HCT116 (cell line): ENCODE data around the gene SLC15A5. TPM values are rescaled to one million over a fixed set of nuclear protein-coding genes. Genes with fewer than 3 reads are reported as not detected.

Experiments used
- ATAC-seq: fragments of 200-7000 bp; cut with Tn5 transposase; 2 replicates; pipeline ENCODE4 v1.9.1; 2020; ENCODE audit warnings: mild to moderate bottlenecking, moderate library complexity
- BruUV-seq: library from RNA; stranded (reverse); fragments of 400-500 nt; replicated peaks from 2 replicates; lab custom pipeline; 2021; lab: Mats Ljungman, UMichigan
- CTCF ChIA-PET: fragments of 300-600 bp; sonication (Branson Sonifier 250); formaldehyde crosslinking; loops from one replicate; lab custom pipeline; 2021; ENCODE audit warnings: antibody characterized with exemption; lab: Charles Lee
- POLR2A ChIA-PET: fragments of 300-600, 350-600 bp; sonication (Branson Sonifier 250); formaldehyde crosslinking; loops from one replicate; lab custom pipeline; 2021; ENCODE audit warnings: antibody characterized with exemption; lab: Charles Lee
- RAD21 ChIA-PET, 2 experiments: fragments of 300-600 bp; sonication (Branson Sonifier 250); formaldehyde crosslinking; loops; one replicate each; lab custom pipeline; 2023; ENCODE audit warnings: low total read pairs in 2 of 2; ENCODE audit not compliant: uncharacterized antibody in 2 of 2, unreplicated experiment in 2 of 2, low non-redundant PET in 1 of 2; lab: Charles Lee
- DNase-seq: peaks from one replicate; pipeline ENCODE4 v3.0.0-alpha.2; 2010; ENCODE audit warnings: low read depth, low spot score
- H2AFZ ChIP-seq: fragments of 200-600 bp; shearing (Covaris generic), sonication (generic); 2 replicates; pipeline ENCODE4 v1.6.1; 2017; ENCODE audit warnings: low read depth, mixed run types, mixed read lengths, antibody characterized with exemption, low read length; ENCODE audit not compliant: poor library complexity, severe bottlenecking
- H3K27ac ChIP-seq: 2 replicates; pipeline ENCODE4 v1.5.1; 2012; ENCODE audit warnings: low read depth, low read length
- H3K27me3 ChIP-seq: fragments of 200-600 bp; sonication (generic); 2 replicates; pipeline ENCODE4 v1.6.1; 2016; ENCODE audit warnings: mixed run types, low read length, mixed read lengths; ENCODE audit not compliant: insufficient read depth
- H3K36me3 ChIP-seq, 2 experiments: fragments of 200-500 bp in 1 of 2; fragments of 200-600 bp in 1 of 2; sonication (Bioruptor generic) in 1 of 2; sonication (generic) in 1 of 2; 2 replicates each; pipeline versions ENCODE4 v1.5.1 to v1.6.1; 2014 to 2016; ENCODE audit warnings: low read length in 2 of 2, inconsistent platforms in 1 of 2, mixed read lengths in 1 of 2, mixed run types in 1 of 2; ENCODE audit not compliant: insufficient read depth in 2 of 2, control insufficient read depth in 1 of 2
- H3K4me1 ChIP-seq, 2 experiments: fragments of 200-600 bp in 1 of 2; sonication (generic) in 1 of 2; 2 replicates each; pipeline versions ENCODE4 v1.5.1 to v1.6.1; 2012 to 2017; ENCODE audit warnings: low read length in 2 of 2, inconsistent platforms in 1 of 2, mild to moderate bottlenecking in 1 of 2, mixed read lengths in 1 of 2, mixed run types in 1 of 2, moderate library complexity in 1 of 2; ENCODE audit not compliant: insufficient read depth in 2 of 2, control insufficient read depth in 1 of 2
- H3K4me2 ChIP-seq: fragments of 200-600 bp; sonication (generic); 2 replicates; pipeline ENCODE4 v1.6.1; 2017; ENCODE audit warnings: mixed run types, low read length, mixed read lengths
- H3K4me3 ChIP-seq, 2 experiments: fragments of 200-600 bp in 1 of 2; sonication (generic) in 1 of 2; replicated peaks in 1 of 2; 2 replicates each; pipeline ENCODE4 v1.5.1; 2011 to 2016; ENCODE audit warnings: low read length in 2 of 2, control low read depth in 1 of 2, low read depth in 1 of 2, mild to moderate bottlenecking in 1 of 2, mixed read lengths in 1 of 2, mixed run types in 1 of 2
- H3K79me2 ChIP-seq: fragments of 200-600 bp; sonication (generic); 2 replicates; pipeline ENCODE4 v1.6.1; 2017; ENCODE audit warnings: mild to moderate bottlenecking, mixed run types, low read length, moderate library complexity, mixed read lengths; ENCODE audit not compliant: insufficient read depth
- H3K9ac ChIP-seq: fragments of 200-600 bp; sonication (generic); 2 replicates; pipeline ENCODE4 v1.6.1; 2016; ENCODE audit warnings: low read length, mixed read lengths
- H3K9me2 ChIP-seq: fragments of 200-600 bp; sonication (generic), shearing (Covaris generic); 2 replicates; pipeline ENCODE4 v1.6.1; 2017; ENCODE audit warnings: mixed run types, mild to moderate bottlenecking, moderate library complexity; ENCODE audit not compliant: insufficient read depth
- H3K9me3 ChIP-seq, 2 experiments: fragments of 200-500 bp in 1 of 2; fragments of 200-600 bp in 1 of 2; sonication (Bioruptor generic) in 1 of 2; sonication (generic) in 1 of 2; 2 replicates each; pipeline ENCODE4 v1.6.1; 2014 to 2017; ENCODE audit warnings: low read length in 2 of 2, mixed read lengths in 2 of 2, inconsistent platforms in 1 of 2, low read depth in 1 of 2, mild to moderate bottlenecking in 1 of 2, mixed run types in 1 of 2, moderate library complexity in 1 of 2; ENCODE audit not compliant: control insufficient read depth in 1 of 2, insufficient read depth in 1 of 2
- H4K20me1 ChIP-seq: fragments of 200-600 bp; sonication (generic), shearing (Covaris generic); 2 replicates; pipeline ENCODE4 v1.6.1; 2017; ENCODE audit warnings: mixed run types, mild to moderate bottlenecking, moderate library complexity; ENCODE audit not compliant: insufficient read depth
- CBX3 ChIP-seq: IDR thresholded peaks from 2 replicates; pipeline ENCODE4 v1.6.1; 2012; ENCODE audit warnings: low read depth
- CEBPB ChIP-seq: IDR thresholded peaks from 2 replicates; pipeline ENCODE4 v1.6.1; 2012; ENCODE audit warnings: low read depth
- CTCF ChIP-seq, 3 experiments: fragments of 200-600 bp in 1 of 3; sonication (generic) in 1 of 3; IDR thresholded peaks in 2 of 3; conservative IDR thresholded peaks in 1 of 3; 2 replicates each; pipeline ENCODE4 v1.5.1; 2012 to 2017; ENCODE audit warnings: low read depth in 2 of 3, low read length in 2 of 3, antibody characterized with exemption in 1 of 3, borderline replicate concordance in 1 of 3, control low read depth in 1 of 3, mild to moderate bottlenecking in 1 of 3, mixed read lengths in 1 of 3, mixed run types in 1 of 3, moderate library complexity in 1 of 3; ENCODE audit not compliant: insufficient read depth in 1 of 3
- EGR1 ChIP-seq: IDR thresholded peaks from 2 replicates; pipeline ENCODE4 v1.6.1; 2012; ENCODE audit warnings: low read depth
- ELF1 ChIP-seq: IDR thresholded peaks from 2 replicates; pipeline ENCODE4 v1.6.1; 2012; ENCODE audit warnings: low read depth, borderline replicate concordance
- EZH2 ChIP-seq: fragments of 200-600 bp; sonication (generic); IDR thresholded peaks from 2 replicates; pipeline ENCODE4 v1.6.1; 2017; ENCODE audit warnings: antibody characterized with exemption, mixed run types
- EZH2phosphoT487 ChIP-seq: fragments of 200-600 bp; IDR thresholded peaks from 2 replicates; pipeline ENCODE4 v1.6.1; 2018; ENCODE audit warnings: antibody characterized with exemption, borderline replicate concordance
- FOSL1 ChIP-seq: IDR thresholded peaks from 2 replicates; pipeline ENCODE4 v1.6.1; 2012; ENCODE audit warnings: low read depth
- JUND ChIP-seq: IDR thresholded peaks from 2 replicates; pipeline ENCODE4 v1.6.1; 2012
- MAX ChIP-seq: IDR thresholded peaks from 2 replicates; pipeline ENCODE4 v1.6.1; 2012
- POLR2A ChIP-seq: IDR thresholded peaks from 2 replicates; pipeline ENCODE4 v1.7.0; 2011; ENCODE audit warnings: borderline replicate concordance; ENCODE audit not compliant: insufficient read depth, insufficient read length; ENCODE audit errors: extremely low read depth
- POLR2AphosphoS5 ChIP-seq: IDR thresholded peaks from 2 replicates; pipeline ENCODE4 v1.6.1; 2011; ENCODE audit warnings: mild to moderate bottlenecking, low read depth, low read length, moderate library complexity
- RAD21 ChIP-seq: IDR thresholded peaks from 2 replicates; pipeline ENCODE4 v1.6.1; 2012; ENCODE audit warnings: low read depth, mild to moderate bottlenecking
- ZBTB33 ChIP-seq: IDR thresholded peaks from 2 replicates; pipeline ENCODE4 v1.6.1; 2011; ENCODE audit warnings: mild to moderate bottlenecking, low read length, moderate library complexity; ENCODE audit not compliant: insufficient replicate concordance; ENCODE audit errors: extremely low read depth
- ZFX ChIP-seq: fragments of 450-650 bp; IDR thresholded peaks from 2 replicates; pipeline ENCODE4 v1.6.1; 2017
- ZNF274 ChIP-seq: fragments of 200-500 bp; sonication (Bioruptor generic); IDR thresholded peaks from 2 replicates; pipeline ENCODE4 v1.6.1; 2014; ENCODE audit warnings: mild to moderate bottlenecking, low read depth, low read length, inconsistent platforms
- intact Hi-C: fragments of 100-400 bp; cut with micrococcal nuclease; formaldehyde crosslinking; loops from 2 replicates; pipeline ENCODE4 v1.10.0; 2022
- total RNA-seq: library from RNA; stranded (reverse); gene quantifications from one replicate; pipeline ENCODE4 v1.2.1, GENCODE V29; 2021; ENCODE audit not compliant: unreplicated experiment
- TF ChIP-seq, protein P1 (sequence below): IDR thresholded peaks from 2 replicates; pipeline ENCODE4 v1.6.1; 2012; ENCODE audit warnings: low read depth
- TF ChIP-seq, protein P2 (sequence below): IDR thresholded peaks from 2 replicates; pipeline ENCODE4 v1.6.1; 2012

The SLC15A5 gene
- total RNA-seq, 1 experiment from 2014 or later = not detected

- TF ChIP-seq, protein P1, sequence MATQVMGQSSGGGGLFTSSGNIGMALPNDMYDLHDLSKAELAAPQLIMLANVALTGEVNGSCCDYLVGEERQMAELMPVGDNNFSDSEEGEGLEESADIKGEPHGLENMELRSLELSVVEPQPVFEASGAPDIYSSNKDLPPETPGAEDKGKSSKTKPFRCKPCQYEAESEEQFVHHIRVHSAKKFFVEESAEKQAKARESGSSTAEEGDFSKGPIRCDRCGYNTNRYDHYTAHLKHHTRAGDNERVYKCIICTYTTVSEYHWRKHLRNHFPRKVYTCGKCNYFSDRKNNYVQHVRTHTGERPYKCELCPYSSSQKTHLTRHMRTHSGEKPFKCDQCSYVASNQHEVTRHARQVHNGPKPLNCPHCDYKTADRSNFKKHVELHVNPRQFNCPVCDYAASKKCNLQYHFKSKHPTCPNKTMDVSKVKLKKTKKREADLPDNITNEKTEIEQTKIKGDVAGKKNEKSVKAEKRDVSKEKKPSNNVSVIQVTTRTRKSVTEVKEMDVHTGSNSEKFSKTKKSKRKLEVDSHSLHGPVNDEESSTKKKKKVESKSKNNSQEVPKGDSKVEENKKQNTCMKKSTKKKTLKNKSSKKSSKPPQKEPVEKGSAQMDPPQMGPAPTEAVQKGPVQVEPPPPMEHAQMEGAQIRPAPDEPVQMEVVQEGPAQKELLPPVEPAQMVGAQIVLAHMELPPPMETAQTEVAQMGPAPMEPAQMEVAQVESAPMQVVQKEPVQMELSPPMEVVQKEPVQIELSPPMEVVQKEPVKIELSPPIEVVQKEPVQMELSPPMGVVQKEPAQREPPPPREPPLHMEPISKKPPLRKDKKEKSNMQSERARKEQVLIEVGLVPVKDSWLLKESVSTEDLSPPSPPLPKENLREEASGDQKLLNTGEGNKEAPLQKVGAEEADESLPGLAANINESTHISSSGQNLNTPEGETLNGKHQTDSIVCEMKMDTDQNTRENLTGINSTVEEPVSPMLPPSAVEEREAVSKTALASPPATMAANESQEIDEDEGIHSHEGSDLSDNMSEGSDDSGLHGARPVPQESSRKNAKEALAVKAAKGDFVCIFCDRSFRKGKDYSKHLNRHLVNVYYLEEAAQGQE = no peak
- TF ChIP-seq MAX = no peak
- no peak for TF ChIP-seq ZBTB33
- no peak for TF ChIP-seq EGR1
- TF ChIP-seq EZH2 = no peak
- no peak for TF ChIP-seq CBX3
- no peak for TF ChIP-seq POLR2A
These were observed 127.2 kb downstream of the SLC15A5 start (continued) for GRCh38 chr12:16150276-16150675.

GRCh38 chr12:16148938-16149337 lies 128.5 kb downstream of the SLC15A5 start:
- Histone ChIP-seq H3K27me3 (0 out of 2 replicates have a peak, but pooled peaks cover 7% of the 10 kb centered on the region), H3K4me1 (no peaks in the 10 kb centered on the region), H3K27ac (no peak overlapping the region), H3K36me3 (no peaks in the 10 kb centered on the region), H3K79me2 (no peaks in the 10 kb centered on the region), H3K4me2 (no peak overlapping the region), H2AFZ (no peak overlapping the region), H3K9me3 (no peaks in the 10 kb centered on the region), H3K4me3 (no peak overlapping the region), H3K9me2 (no peaks in the 10 kb centered on the region), H3K9ac (no peak overlapping the region), H4K20me1 (no peaks in the 10 kb centered on the region)
- intact Hi-C loops = no loop called here
- ChIA-PET POLR2A (no interaction called here), CTCF (no interaction called here), RAD21 (no interaction called here)
- no peak for DNase-seq
- BruUV-seq = no TSS peak
- TF ChIP-seq EZH2 = no peak
- no peak for TF ChIP-seq RAD21
- no peak for TF ChIP-seq CEBPB
- TF ChIP-seq CTCF (IDR thresholded peaks at IDR 0.05 in 2 of 3, conservative IDR thresholded peaks at IDR 0.05 in 1 of 3; ENCODE audit: borderline replicate concordance in 1 of 3, insufficient read depth in 1 of 3, low read depth in 2 of 3, low read length in 2 of 3) = no peak
- TF ChIP-seq EZH2phosphoT487 = no peak
- TF ChIP-seq ZFX = no peak
- no peak for TF ChIP-seq FOSL1
- TF ChIP-seq ZNF274 = no peak
- no peak for TF ChIP-seq JUND
- TF ChIP-seq CBX3 = no peak
- TF ChIP-seq ELF1 = no peak
- no peak for TF ChIP-seq POLR2AphosphoS5
- TF ChIP-seq, protein P2, sequence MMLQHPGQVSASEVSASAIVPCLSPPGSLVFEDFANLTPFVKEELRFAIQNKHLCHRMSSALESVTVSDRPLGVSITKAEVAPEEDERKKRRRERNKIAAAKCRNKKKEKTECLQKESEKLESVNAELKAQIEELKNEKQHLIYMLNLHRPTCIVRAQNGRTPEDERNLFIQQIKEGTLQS = no peak
- TF ChIP-seq EGR1 = no peak
- TF ChIP-seq, all 23 proteins: peak for 0
- ATAC-seq = no peak
